Activated CD4-positive, alpha-beta T cell treated with anti-CD3 and anti-CD28 coated beads for 48 hours (primary cell): ENCODE data around the gene ARHGDIB.

Experiments
- DNase-seq: peaks from one replicate; pipeline ENCODE4 v3.0.0-alpha.2; 2020

ARHGDIB gene

GRCh38 chr12:14961466-14962152, at the start of gene ARHGDIB:
ARHGDIB (minus strand) TSS chr12:14961601; CDS start chr12:14950712, 10,889 bp downstream.
- DNase-seq: peak; percentile 78

- no peak for DNase-seq
Measured at GRCh38 chr12:15011162-15011561, 49.8 kb upstream of the ARHGDIB start.

- DNase-seq: no peak
Measured at GRCh38 chr12:15007551-15007950, 46.1 kb upstream of the ARHGDIB start.

GRCh38 chr12:15005064-15005463, 43.7 kb upstream of the ARHGDIB start:
- DNase-seq: no peak

GRCh38 chr12:15004421-15004820, 43.0 kb upstream of the ARHGDIB start:
- no peak for DNase-seq

GRCh38 chr12:15001733-15002382, 40.5 kb upstream of the ARHGDIB start:
- no peak for DNase-seq

- DNase-seq: no peak
Measured at GRCh38 chr12:15000575-15000974, 39.2 kb upstream of the ARHGDIB start.

GRCh38 chr12:14999695-15000365, 38.4 kb upstream of the ARHGDIB start:
- DNase-seq: no peak

- DNase-seq: no peak
Measured at GRCh38 chr12:14999021-14999694, 37.8 kb upstream of the ARHGDIB start.

- DNase-seq: no peak
Measured at GRCh38 chr12:14997998-14998397, 36.6 kb upstream of the ARHGDIB start.

- DNase-seq: no peak
Measured at GRCh38 chr12:14995583-14996425, 34.4 kb upstream of the ARHGDIB start.

- no peak for DNase-seq
Measured at GRCh38 chr12:14994610-14995009, 33.2 kb upstream of the ARHGDIB start.

- peak; percentile 37 for DNase-seq
Measured at GRCh38 chr12:14993537-14994266, 32.3 kb upstream of the ARHGDIB start.

GRCh38 chr12:14993117-14993516, 31.7 kb upstream of the ARHGDIB start:
- DNase-seq: no peak

GRCh38 chr12:14992673-14993072, 31.3 kb upstream of the ARHGDIB start:
- DNase-seq: no peak

GRCh38 chr12:14991069-14991468, 29.7 kb upstream of the ARHGDIB start:
- no peak for DNase-seq

- DNase-seq: no peak
Measured at GRCh38 chr12:14989790-14990189, 28.4 kb upstream of the ARHGDIB start.

- no peak for DNase-seq
Measured at GRCh38 chr12:14988035-14988434, 26.6 kb upstream of the ARHGDIB start.

- no peak for DNase-seq
Measured at GRCh38 chr12:14986449-14986848, 25.0 kb upstream of the ARHGDIB start.

GRCh38 chr12:14984766-14985285, 23.4 kb upstream of the ARHGDIB start:
- DNase-seq: no peak

GRCh38 chr12:14984036-14984435, 22.6 kb upstream of the ARHGDIB start:
- no peak for DNase-seq

- DNase-seq: no peak
Measured at GRCh38 chr12:14982991-14983390, 21.6 kb upstream of the ARHGDIB start.
